HG02885 (cell line): ENCODE data around the gene ALLC.

Experiments
- ATAC-seq: cut with Tn5 transposase; IDR thresholded peaks from one replicate; pipeline ENCODE4 v1.9.1; 2021; ENCODE audit warnings: mild to moderate bottlenecking; ENCODE audit not compliant: unreplicated experiment, poor library complexity

ALLC gene

GRCh38 chr2:3705782-3706181 is 47.8 kb downstream of the ALLC start:
- no peak for ATAC-seq

GRCh38 chr2:3706892-3707291 is 48.9 kb downstream of the ALLC start:
- no peak for ATAC-seq

- ATAC-seq = no peak
These were observed 50.6 kb downstream of the ALLC start for GRCh38 chr2:3708576-3708975.

- ATAC-seq = no peak
These were observed 51.2 kb downstream of the ALLC start for GRCh38 chr2:3709225-3709624.

- no peak for ATAC-seq
These were observed 54.4 kb downstream of the ALLC start for GRCh38 chr2:3712424-3712823.

- no peak for ATAC-seq
These were observed 55.0 kb downstream of the ALLC start for GRCh38 chr2:3712831-3713503.

GRCh38 chr2:3718679-3719078 is 60.7 kb downstream of the ALLC start:
- ATAC-seq = no peak

GRCh38 chr2:3725002-3725401 is 67.0 kb downstream of the ALLC start:
- no peak for ATAC-seq

- no peak for ATAC-seq
These were observed 67.7 kb downstream of the ALLC start for GRCh38 chr2:3725458-3726250.

GRCh38 chr2:3726511-3726910 is 68.5 kb downstream of the ALLC start:
- ATAC-seq = no peak

- ATAC-seq = no peak
These were observed 69.5 kb downstream of the ALLC start for GRCh38 chr2:3727397-3728045.

- ATAC-seq = peak; percentile 40
These were observed 70.4 kb downstream of the ALLC start for GRCh38 chr2:3728104-3729054.

GRCh38 chr2:3729055-3729448 is 71.1 kb downstream of the ALLC start:
- no peak for ATAC-seq

GRCh38 chr2:3729786-3730185 is 71.8 kb downstream of the ALLC start:
- ATAC-seq = no peak

GRCh38 chr2:3730646-3731045 is 72.6 kb downstream of the ALLC start:
- no peak for ATAC-seq

- no peak for ATAC-seq
These were observed 73.8 kb downstream of the ALLC start for GRCh38 chr2:3731829-3732228.

- no peak for ATAC-seq
These were observed 78.1 kb downstream of the ALLC start for GRCh38 chr2:3736112-3736511.

GRCh38 chr2:3737128-3737527 is 79.1 kb downstream of the ALLC start:
- ATAC-seq = no peak

GRCh38 chr2:3738454-3738853 is 80.5 kb downstream of the ALLC start:
- no peak for ATAC-seq

GRCh38 chr2:3739313-3739712 is 81.3 kb downstream of the ALLC start:
- no peak for ATAC-seq
